Measurements from ENCODE around the gene KLHL3. TPM values are rescaled to one million over a fixed set of nuclear protein-coding genes. Genes with fewer than 3 reads are reported as not detected.

Gene KLHL3
- total RNA-seq, 2 experiments from 2014 or later = 9.2 to 12.2 TPM

- Mint-ChIP-seq H3K36me3 (ENCODE audit: low read depth) (peaks cover 13% of the 10 kb centered on the region), H3K9me3 (peaks cover 9% of the 10 kb centered on the region), H3K27me3 (no peaks in the 10 kb centered on the region), H3K4me1 (ENCODE audit: low read depth) (no peaks in the 10 kb centered on the region), H3K4me3 (no peak overlapping the region), H3K27ac (no peak overlapping the region)
- intact Hi-C loops (cut with micrococcal nuclease) = no loop called here
- no peak for TF ChIP-seq CTCF (IDR thresholded peaks at IDR 0.05)
- POLR2A ChIA-PET = no interaction called here
- ATAC-seq (no peak), DNase-seq (no peak)
- CTCF ChIA-PET = interaction anchor here (1.1 to 4.7 kb wide), 5 partner anchors 12 to 105 kb away, joined by 3 to 25 read pairs (median 4); no protein-coding TSS in a partner anchor
Measured at GRCh38 chr5:137642091-137642490, 93.8 kb downstream of the KLHL3 start.

DNA sequence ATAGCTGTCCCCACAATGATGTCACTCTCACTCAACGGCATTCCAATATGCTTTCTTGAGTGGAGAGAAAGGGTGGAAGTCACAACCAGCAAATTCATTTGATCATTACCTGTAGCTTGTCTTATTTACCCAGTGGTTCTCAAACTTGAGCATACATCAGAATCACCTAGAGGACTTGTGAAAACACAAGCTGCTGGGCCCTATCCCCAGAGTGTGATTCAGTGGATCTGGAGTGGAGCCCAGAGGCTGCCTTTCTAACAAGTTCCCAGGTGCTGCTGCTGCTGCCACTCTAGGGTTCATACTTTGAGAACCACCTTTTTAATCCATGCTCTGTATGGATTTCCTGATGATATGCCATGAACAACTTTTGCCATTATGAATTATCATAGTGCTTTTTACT, 94.7 kb downstream of the KLHL3 start:
- Mint-ChIP-seq H3K4me3 (no peak overlapping the region), H3K9me3 (peaks cover 8% of the 10 kb centered on the region), H3K27ac (no peak overlapping the region), H3K4me1 (ENCODE audit: low read depth) (no peaks in the 10 kb centered on the region), H3K27me3 (no peaks in the 10 kb centered on the region), H3K36me3 (ENCODE audit: low read depth) (peaks cover 5% of the 10 kb centered on the region)
- POLR2A ChIA-PET = interaction anchor here (1.1 kb wide), 1 partner anchor 17 kb away, joined by 3 read pairs; no protein-coding TSS in a partner anchor
- no peak for TF ChIP-seq CTCF (IDR thresholded peaks at IDR 0.05)
- intact Hi-C loops (cut with micrococcal nuclease) = no loop called here
- CTCF ChIA-PET = interaction anchor here (1.1 to 4.7 kb wide), 6 partner anchors 11 to 112 kb away, joined by 3 to 25 read pairs (median 4); no protein-coding TSS in a partner anchor
- no peak for ATAC-seq
- no peak for DNase-seq

DNA sequence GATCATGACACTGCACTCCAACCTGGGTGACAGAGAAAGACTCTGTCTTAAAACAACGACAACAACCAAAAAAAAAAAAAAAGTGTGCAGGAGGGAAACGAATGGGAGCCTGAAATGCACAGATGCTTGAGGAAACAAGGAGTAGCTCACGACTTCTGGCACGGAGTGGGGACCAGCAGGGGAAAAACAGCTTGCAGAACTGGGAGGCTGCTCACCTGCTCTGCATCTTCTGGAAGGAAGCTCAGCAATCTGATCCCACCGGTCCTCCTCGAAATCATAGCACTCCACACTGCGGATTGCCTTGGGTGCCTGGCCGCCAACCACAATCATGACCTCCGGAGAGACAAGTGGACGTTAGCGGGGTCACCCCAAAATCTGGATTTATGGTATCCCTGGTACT, 96.2 kb downstream of the KLHL3 start:
- Mint-ChIP-seq H3K36me3 (ENCODE audit: low read depth) (peaks cover 3% of the 10 kb centered on the region), H3K27me3 (no peaks in the 10 kb centered on the region), H3K4me3 (no peak overlapping the region), H3K9me3 (peaks cover under 1% of the 10 kb centered on the region), H3K4me1 (ENCODE audit: low read depth) (no peaks in the 10 kb centered on the region), H3K27ac (no peak overlapping the region)
- no peak for TF ChIP-seq CTCF (IDR thresholded peaks at IDR 0.05)
- POLR2A ChIA-PET = interaction anchor here (0.6 kb wide), 1 partner anchor 73 kb away, joined by 4 read pairs; no protein-coding TSS in a partner anchor
- intact Hi-C loops (cut with micrococcal nuclease) = no loop called here
- ATAC-seq (no peak), DNase-seq (no peak)
- CTCF ChIA-PET = interaction anchor here (0.6 to 4.7 kb wide), 6 partner anchors 9 to 103 kb away, joined by 3 to 25 read pairs (median 3); no protein-coding TSS in a partner anchor

- no peak for TF ChIP-seq CTCF (IDR thresholded peaks at IDR 0.05)
- Mint-ChIP-seq H3K9me3 (no peaks in the 10 kb centered on the region), H3K4me3 (no peak overlapping the region), H3K27ac (no peak overlapping the region), H3K36me3 (ENCODE audit: low read depth) (peaks cover 3% of the 10 kb centered on the region), H3K27me3 (no peaks in the 10 kb centered on the region), H3K4me1 (ENCODE audit: low read depth) (no peaks in the 10 kb centered on the region)
- no peak for ATAC-seq
- ChIA-PET POLR2A (no interaction called here), CTCF (interaction anchor here (1.5 to 4.7 kb wide), 3 partner anchors 9 to 104 kb away, joined by 7 to 25 read pairs (median 13); no protein-coding TSS in a partner anchor)
- intact Hi-C loops (cut with micrococcal nuclease) = no loop called here
- no peak for DNase-seq
Measured at GRCh38 chr5:137638841-137639240, 97.0 kb downstream of the KLHL3 start.

DNA sequence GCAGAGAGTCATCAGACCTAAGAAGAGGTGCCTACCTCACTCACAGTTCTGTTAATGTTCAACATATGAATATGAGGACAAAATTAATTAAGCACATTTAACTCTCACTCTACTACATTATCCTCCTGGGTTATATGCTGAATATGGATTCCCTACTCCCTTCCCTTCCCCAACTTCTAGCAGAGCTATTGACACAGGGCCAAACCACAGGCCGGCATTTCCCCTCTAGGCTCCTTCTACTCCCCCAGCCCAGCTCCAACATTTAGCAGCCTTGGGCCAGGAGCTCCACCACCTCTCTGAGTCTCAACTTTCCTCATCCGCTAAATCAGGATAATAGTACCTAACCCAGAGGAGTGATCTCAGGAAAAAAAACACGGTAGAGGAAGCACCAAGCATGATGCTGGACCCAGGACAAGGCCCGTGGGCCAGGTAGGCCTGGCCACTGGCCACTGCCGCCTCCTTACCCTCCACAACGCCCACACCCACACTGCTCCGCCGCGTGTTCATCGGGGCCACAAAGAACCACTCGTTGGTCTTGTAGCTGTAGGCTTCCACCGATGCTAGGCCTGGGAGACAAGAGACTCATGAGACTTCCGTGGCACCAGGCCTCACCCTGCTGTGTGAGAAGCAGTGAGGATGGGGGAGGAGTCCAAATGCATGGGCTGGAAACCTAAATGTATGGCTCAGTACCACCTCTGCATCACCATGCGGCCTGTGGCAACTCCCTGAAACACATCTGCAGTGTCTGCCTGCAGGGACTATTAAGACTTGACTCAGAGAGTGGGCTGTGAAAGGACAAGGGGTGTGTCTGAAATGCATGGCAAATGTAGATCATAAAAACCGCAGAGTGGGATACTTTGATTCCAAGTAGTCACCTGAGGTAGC, 98.8 kb downstream of the KLHL3 start:
- peaks cover 4% of the 10 kb centered on the region for H3K36me3 Mint-ChIP-seq (ENCODE audit: low read depth)
- no peak for TF ChIP-seq CTCF (IDR thresholded peaks at IDR 0.05)
- H3K27me3 Mint-ChIP-seq = no peaks in the 10 kb centered on the region
- no peak for ATAC-seq
- ChIA-PET POLR2A (no interaction called here), CTCF (interaction anchor here (4.7 kb wide), 1 partner anchor 7 kb away, joined by 25 read pairs; no protein-coding TSS in a partner anchor)
- DNase-seq = no peak
- no peaks in the 10 kb centered on the region for H3K9me3 Mint-ChIP-seq
- H3K4me3 Mint-ChIP-seq = no peak overlapping the region
- H3K27ac Mint-ChIP-seq = no peak overlapping the region
- no peaks in the 10 kb centered on the region for H3K4me1 Mint-ChIP-seq (ENCODE audit: low read depth)
- intact Hi-C loops (cut with micrococcal nuclease) = no loop called here

Data from activated CD8-positive, alpha-beta T cell treated with anti-CD3 and anti-CD28 coated beads for 36 hours (primary cell).